GM18951 (cell line): ENCODE measurements around the gene REP15.

Experiments
- POLR2A ChIP-seq: IDR thresholded peaks from 4 replicates; pipeline ENCODE4 v1.6.1; 2011; ENCODE audit warnings: mild to moderate bottlenecking; ENCODE audit not compliant: insufficient read length, insufficient read depth; ENCODE audit errors: extremely low read depth
- in situ Hi-C: fragments of 300-500 bp; cut with MboI; formaldehyde crosslinking; loops from one replicate; pipeline ENCODE4 v1.12.0; 2022; ENCODE audit warnings: low sequenced_read_pairs, mixed read lengths, inconsistent platforms; ENCODE audit not compliant: unreplicated experiment

The REP15 gene

GRCh38 chr12:27680619-27681018, 15.6 kb upstream of the REP15 start:
- TF ChIP-seq POLR2A, result no peak
- in situ Hi-C loops, result no loop called here

- no peak for TF ChIP-seq POLR2A
- in situ Hi-C loops, result no loop called here
These were observed 13.7 kb upstream of the REP15 start for GRCh38 chr12:27682534-27682933.

GRCh38 chr12:27685274-27685673, 11.0 kb upstream of the REP15 start:
- in situ Hi-C loops, result no loop called here
- TF ChIP-seq POLR2A, result no peak

- in situ Hi-C loops, result no loop called here
- no peak for TF ChIP-seq POLR2A
These were observed 10.1 kb upstream of the REP15 start for GRCh38 chr12:27686147-27686546.

GRCh38 chr12:27688671-27689070, 7.6 kb upstream of the REP15 start:
- no peak for TF ChIP-seq POLR2A
- in situ Hi-C loops, result no loop called here

GRCh38 chr12:27689558-27690180, 6.6 kb upstream of the REP15 start:
- in situ Hi-C loops, result no loop called here
- TF ChIP-seq POLR2A, result no peak

- no peak for TF ChIP-seq POLR2A
- in situ Hi-C loops, result no loop called here
These were observed 2.8 kb upstream of the REP15 start for GRCh38 chr12:27693403-27693802.

- in situ Hi-C loops, result no loop called here
- no peak for TF ChIP-seq POLR2A
These were observed 523 bp upstream of the REP15 start for GRCh38 chr12:27695556-27696292.

- in situ Hi-C loops, result no loop called here
- no peak for TF ChIP-seq POLR2A
These were observed 767 bp downstream of the REP15 start for GRCh38 chr12:27696864-27697564.

- in situ Hi-C loops, result no loop called here
- no peak for TF ChIP-seq POLR2A
These were observed 7.6 kb downstream of the REP15 start for GRCh38 chr12:27703720-27704452.

GRCh38 chr12:27705263-27705662, 9.0 kb downstream of the REP15 start:
- TF ChIP-seq POLR2A, result no peak

GRCh38 chr12:27707216-27707615, 11.0 kb downstream of the REP15 start:
- no peak for TF ChIP-seq POLR2A
- in situ Hi-C loops, result no loop called here

More at GRCh38 chr12:27705263-27705662, 9.0 kb downstream of the REP15 start:
- in situ Hi-C loops, result no loop called here
